T-helper 17 cell (primary cell): ENCODE measurements around the gene COPA. TPM values are rescaled to one million over a fixed set of nuclear protein-coding genes. Genes with fewer than 3 reads are reported as not detected.

Source experiments
- ATAC-seq: fragments of 150-1000 bp; cut with Tn5 transposase; 2 replicates; pipeline ENCODE4 v1.10.0; 2021; ENCODE audit warnings: mild to moderate bottlenecking, moderate library complexity
- DNase-seq, 3 donors: peaks; one replicate each; pipeline versions ENCODE4 v3.0.0 to v3.0.0-alpha.2; 2020 to 2021
- H3K9me3 ChIP-seq: one replicate; pipeline ENCODE4 v1.7.0; 2013; ENCODE audit warnings: low read length, mild to moderate bottlenecking; ENCODE audit not compliant: control insufficient read depth, poor library complexity, severe bottlenecking
- H3K27ac Mint-ChIP-seq: one replicate; pipeline ENCODE4 v1.8.0; 2022; ENCODE audit warnings: mild to moderate bottlenecking, moderate library complexity, mixed read lengths
- H3K27me3 Mint-ChIP-seq: one replicate; pipeline ENCODE4 v1.8.0; 2022; ENCODE audit warnings: mixed read lengths
- H3K36me3 Mint-ChIP-seq: one replicate; pipeline ENCODE4 v1.8.0; 2022; ENCODE audit warnings: low read depth, mixed read lengths
- H3K4me1 Mint-ChIP-seq: one replicate; pipeline ENCODE4 v1.8.0; 2022; ENCODE audit warnings: mild to moderate bottlenecking, mixed read lengths
- H3K4me3 Mint-ChIP-seq: one replicate; pipeline ENCODE4 v1.8.0; 2022; ENCODE audit warnings: mild to moderate bottlenecking, moderate library complexity, mixed read lengths
- total RNA-seq, 4 donors: library from RNA in 2 of 4; stranded (reverse) in 2 of 4; gene quantifications; one replicate each; pipeline ENCODE4 v1.2.3 and lab custom pipeline; 2022 to 2026

The COPA gene
- total RNA-seq, 2 donors from 2014 or later = 122 to 143 TPM

GRCh38 chr1:160367934-160368923, 25.2 kb upstream of the COPA start:
- no peak for ATAC-seq
- no peak overlapping the region for H3K27ac Mint-ChIP-seq
- no peak for DNase-seq
- no peaks in the 10 kb centered on the region for H3K27me3 Mint-ChIP-seq
- no peaks in the 10 kb centered on the region for H3K36me3 Mint-ChIP-seq
- H3K9me3 ChIP-seq = no peaks in the 10 kb centered on the region
- no peak overlapping the region for H3K4me3 Mint-ChIP-seq
- peaks cover 16% of the 10 kb centered on the region for H3K4me1 Mint-ChIP-seq

GRCh38 chr1:160367516-160367900, 24.5 kb upstream of the COPA start:
- no peak for DNase-seq
- H3K9me3 ChIP-seq = no peaks in the 10 kb centered on the region
- no peak for ATAC-seq
- Mint-ChIP-seq H3K36me3 (no peaks in the 10 kb centered on the region), H3K4me3 (no peak overlapping the region), H3K27ac (peak overlapping the region; percentile 29), H3K4me1 (peaks cover 19% of the 10 kb centered on the region), H3K27me3 (no peaks in the 10 kb centered on the region)

- H3K27me3 Mint-ChIP-seq = no peaks in the 10 kb centered on the region
- H3K9me3 ChIP-seq = no peaks in the 10 kb centered on the region
- H3K4me3 Mint-ChIP-seq = no peak within 1 kb of the TSS
- peaks cover 23% of the 10 kb centered on the region for H3K4me1 Mint-ChIP-seq
- no peak for DNase-seq
- H3K36me3 Mint-ChIP-seq = no peaks in the 10 kb centered on the region
- H3K27ac Mint-ChIP-seq = peak within 1 kb of the TSS; percentile 29
- ATAC-seq = no peak
These were observed 23.9 kb upstream of the COPA start, which contains the start of gene NHLH1 for GRCh38 chr1:160366731-160367515. Gene NHLH1 (plus strand): TSS chr1:160367071. CDS start chr1:160370732, 3,661 bp downstream.

GRCh38 chr1:160365325-160365724, 22.3 kb upstream of the COPA start:
- ATAC-seq = no peak
- Mint-ChIP-seq H3K4me3 (no peak overlapping the region), H3K4me1 (peaks cover 25% of the 10 kb centered on the region), H3K36me3 (no peaks in the 10 kb centered on the region), H3K27ac (no peak overlapping the region), H3K27me3 (no peaks in the 10 kb centered on the region)
- DNase-seq = no peak
- no peaks in the 10 kb centered on the region for H3K9me3 ChIP-seq

GRCh38 chr1:160363951-160364735, 21.1 kb upstream of the COPA start:
- Mint-ChIP-seq H3K36me3 (peaks cover 2% of the 10 kb centered on the region), H3K27ac (peak overlapping the region; percentile 82), H3K4me3 (no peak overlapping the region), H3K4me1 (peaks cover 25% of the 10 kb centered on the region), H3K27me3 (no peaks in the 10 kb centered on the region)
- DNase-seq (no peak), ATAC-seq (no peak)
- no peaks in the 10 kb centered on the region for H3K9me3 ChIP-seq

GRCh38 chr1:160363010-160363409, 20.0 kb upstream of the COPA start:
- H3K27me3 Mint-ChIP-seq = no peaks in the 10 kb centered on the region
- peaks cover 29% of the 10 kb centered on the region for H3K4me1 Mint-ChIP-seq
- DNase-seq (no peak), ATAC-seq (no peak)
- H3K4me3 Mint-ChIP-seq = no peak overlapping the region
- H3K9me3 ChIP-seq = no peaks in the 10 kb centered on the region
- peaks cover 8% of the 10 kb centered on the region for H3K36me3 Mint-ChIP-seq
- H3K27ac Mint-ChIP-seq = peak overlapping the region; percentile 82

- H3K9me3 ChIP-seq = no peaks in the 10 kb centered on the region
- peaks cover 9% of the 10 kb centered on the region for H3K36me3 Mint-ChIP-seq
- no peak for DNase-seq
- peak overlapping the region; percentile 82 for H3K27ac Mint-ChIP-seq
- no peaks in the 10 kb centered on the region for H3K27me3 Mint-ChIP-seq
- no peak for ATAC-seq
- no peak overlapping the region for H3K4me3 Mint-ChIP-seq
- peaks cover 30% of the 10 kb centered on the region for H3K4me1 Mint-ChIP-seq
These were observed 19.3 kb upstream of the COPA start for GRCh38 chr1:160362168-160362957.

GRCh38 chr1:160361814-160362167, 18.7 kb upstream of the COPA start:
- no peak overlapping the region for H3K4me3 Mint-ChIP-seq
- H3K27me3 Mint-ChIP-seq = no peaks in the 10 kb centered on the region
- ATAC-seq = no peak
- no peaks in the 10 kb centered on the region for H3K9me3 ChIP-seq
- no peak for DNase-seq
- H3K36me3 Mint-ChIP-seq = peaks cover 9% of the 10 kb centered on the region
- H3K27ac Mint-ChIP-seq = peak overlapping the region; percentile 82
- peaks cover 30% of the 10 kb centered on the region for H3K4me1 Mint-ChIP-seq

- Mint-ChIP-seq H3K4me1 (peaks cover 30% of the 10 kb centered on the region), H3K27me3 (no peaks in the 10 kb centered on the region)
- no peak for ATAC-seq
These were observed 18.1 kb upstream of the COPA start for GRCh38 chr1:160361199-160361598.

GRCh38 chr1:160360227-160360695, 17.2 kb upstream of the COPA start:
- Mint-ChIP-seq H3K27me3 (no peaks in the 10 kb centered on the region), H3K36me3 (peaks cover 17% of the 10 kb centered on the region), H3K4me3 (no peak overlapping the region), H3K27ac (peak overlapping the region; percentile 66), H3K4me1 (peaks cover 27% of the 10 kb centered on the region)
- no peak for ATAC-seq
- no peak for DNase-seq
- H3K9me3 ChIP-seq = no peaks in the 10 kb centered on the region

More at GRCh38 chr1:160361199-160361598, 18.1 kb upstream of the COPA start:
- no peaks in the 10 kb centered on the region for H3K9me3 ChIP-seq
- Mint-ChIP-seq H3K4me3 (no peak overlapping the region), H3K27ac (peak overlapping the region; percentile 66), H3K36me3 (peaks cover 13% of the 10 kb centered on the region)
- no peak for DNase-seq

GRCh38 chr1:160359559-160360226, 16.6 kb upstream of the COPA start:
- H3K27me3 Mint-ChIP-seq = no peaks in the 10 kb centered on the region
- no peak overlapping the region for H3K4me3 Mint-ChIP-seq
- H3K36me3 Mint-ChIP-seq = peaks cover 19% of the 10 kb centered on the region
- no peak for DNase-seq
- no peaks in the 10 kb centered on the region for H3K9me3 ChIP-seq
- H3K4me1 Mint-ChIP-seq = peaks cover 26% of the 10 kb centered on the region
- no peak for ATAC-seq
- no peak overlapping the region for H3K27ac Mint-ChIP-seq

- ATAC-seq = no peak
- H3K36me3 Mint-ChIP-seq = peaks cover 22% of the 10 kb centered on the region
These were observed 15.0 kb upstream of the COPA start for GRCh38 chr1:160358073-160358472.

More at GRCh38 chr1:160358073-160358472, 15.0 kb upstream of the COPA start:
- no peak overlapping the region for H3K4me3 Mint-ChIP-seq
- H3K9me3 ChIP-seq = no peaks in the 10 kb centered on the region
- no peaks in the 10 kb centered on the region for H3K27me3 Mint-ChIP-seq
- DNase-seq = no peak
- H3K4me1 Mint-ChIP-seq = peaks cover 20% of the 10 kb centered on the region
- H3K27ac Mint-ChIP-seq = peak overlapping the region; percentile 24
